ENCODE data around the gene TBC1D5. TPM values are rescaled to one million over a fixed set of nuclear protein-coding genes. Genes with fewer than 3 reads are reported as not detected.

Gene TBC1D5
- total and polyA plus RNA-seq, 2 donors (not counting 1 experiment from before 2014, with no cell fraction given), result 22.6 to 111 TPM

GRCh38 chr3:17359911-17360310 lies 382.5 kb downstream of the TBC1D5 start:
- no peak for TF ChIP-seq EZH2 (IDR thresholded peaks at IDR 0.05; ENCODE audit: borderline replicate concordance, insufficient read depth, low read depth, low read length, poor library complexity, severe bottlenecking)
- no peak for TF ChIP-seq CTCF (IDR thresholded peaks at IDR 0.05)
- WGBS (ENCODE audit: insufficient coverage), result no CpG with 5 or more reads among the region's 1 CpG
- CTCF ChIA-PET, result no interaction called here
- ATAC-seq (ENCODE audit: low read depth) (no peak), DNase-seq (no peak)
- intact Hi-C loops (cut with micrococcal nuclease), result loop anchor here (10.0 kb wide), 1 partner anchor 65 kb away; no protein-coding TSS in a partner anchor
- Histone ChIP-seq H4K20me1 (ENCODE audit: control insufficient read depth, insufficient read depth, low read length, poor library complexity, severe bottlenecking) (no peaks in the 10 kb centered on the region), H3K79me2 (ENCODE audit: control insufficient read depth, insufficient read depth, low read length) (no peaks in the 10 kb centered on the region), H3K9ac (ENCODE audit: low read length) (no peak overlapping the region), H3K36me3 (replicated peaks in 1 of 2; ENCODE audit: control extremely low read depth in 1 of 2, control insufficient read depth in 1 of 2, extremely low read depth in 1 of 2, insufficient read depth in 2 of 2, low read length in 1 of 2) (peaks cover 0 to 2% of the 10 kb centered on the region in 2 experiments), H3K4me1 (ENCODE audit: control insufficient read depth in 2 of 2, insufficient read depth in 2 of 2, low read length in 2 of 2) (no peaks in the 10 kb centered on the region), H3K27ac (ENCODE audit: low read length in 2 of 2) (no peak overlapping the region), H3K9me3 (ENCODE audit: control extremely low read depth in 1 of 3, control insufficient read depth in 2 of 3, insufficient read depth in 1 of 3, low read length in 2 of 3) (no peaks in the 10 kb centered on the region), H3K27me3 (replicated peaks in 1 of 4; ENCODE audit: control extremely low read depth in 1 of 4, control insufficient read depth in 3 of 4, insufficient read depth in 4 of 4, low read length in 3 of 4) (no peaks in the 10 kb centered on the region), H2AFZ (ENCODE audit: insufficient read depth, low read depth, low read length, poor library complexity, severe bottlenecking) (no peak overlapping the region), H3K4me3 (ENCODE audit: control extremely low read depth in 1 of 5, extremely low read depth in 1 of 5, insufficient read depth in 1 of 5, low read depth in 2 of 5, low read length in 4 of 5) (no peak overlapping the region), H3K4me2 (replicated peaks; ENCODE audit: low read depth, low read length, poor library complexity, severe bottlenecking) (no peak overlapping the region)
- Mint-ChIP-seq H3K4me3 (no peak overlapping the region), H3K27ac (no peak overlapping the region), H3K9me3 (ENCODE audit: insufficient read depth) (no peaks in the 10 kb centered on the region), H3K27me3 (no peaks in the 10 kb centered on the region), H3K4me1 (no peaks in the 10 kb centered on the region)
- POLR2A ChIA-PET, result no interaction called here

GRCh38 chr3:17357035-17357710 lies 385.3 kb downstream of the TBC1D5 start:
- POLR2A ChIA-PET, result no interaction called here
- TF ChIP-seq CTCF (IDR thresholded peaks at IDR 0.05) (no peak), EZH2 (IDR thresholded peaks at IDR 0.05; ENCODE audit: borderline replicate concordance, insufficient read depth, low read depth, low read length, poor library complexity, severe bottlenecking) (no peak)
- Mint-ChIP-seq H3K27ac (no peak overlapping the region), H3K9me3 (ENCODE audit: insufficient read depth) (no peaks in the 10 kb centered on the region), H3K4me1 (no peaks in the 10 kb centered on the region), H3K27me3 (no peaks in the 10 kb centered on the region), H3K4me3 (no peak overlapping the region)
- Histone ChIP-seq H3K4me3 (ENCODE audit: control extremely low read depth in 1 of 5, extremely low read depth in 1 of 5, insufficient read depth in 1 of 5, low read depth in 2 of 5, low read length in 4 of 5) (no peak overlapping the region), H4K20me1 (ENCODE audit: control insufficient read depth, insufficient read depth, low read length, poor library complexity, severe bottlenecking) (no peaks in the 10 kb centered on the region), H2AFZ (ENCODE audit: insufficient read depth, low read depth, low read length, poor library complexity, severe bottlenecking) (no peak overlapping the region), H3K4me1 (ENCODE audit: control insufficient read depth in 2 of 2, insufficient read depth in 2 of 2, low read length in 2 of 2) (no peaks in the 10 kb centered on the region), H3K79me2 (ENCODE audit: control insufficient read depth, insufficient read depth, low read length) (no peaks in the 10 kb centered on the region), H3K27me3 (replicated peaks in 1 of 4; ENCODE audit: control extremely low read depth in 1 of 4, control insufficient read depth in 3 of 4, insufficient read depth in 4 of 4, low read length in 3 of 4) (no peaks in the 10 kb centered on the region), H3K4me2 (replicated peaks; ENCODE audit: low read depth, low read length, poor library complexity, severe bottlenecking) (no peak overlapping the region), H3K36me3 (replicated peaks in 1 of 2; ENCODE audit: control extremely low read depth in 1 of 2, control insufficient read depth in 1 of 2, extremely low read depth in 1 of 2, insufficient read depth in 2 of 2, low read length in 1 of 2) (peaks cover 0 to 4% of the 10 kb centered on the region in 2 experiments), H3K27ac (ENCODE audit: low read length in 2 of 2) (no peak overlapping the region), H3K9me3 (ENCODE audit: control extremely low read depth in 1 of 3, control insufficient read depth in 2 of 3, insufficient read depth in 1 of 3, low read length in 2 of 3) (no peaks in the 10 kb centered on the region), H3K9ac (ENCODE audit: low read length) (no peak overlapping the region)
- WGBS (ENCODE audit: insufficient coverage), result 100% methylated on average over 1 of the region's 5 CpGs
- ATAC-seq (ENCODE audit: low read depth) (no peak), DNase-seq (no peak)
- intact Hi-C loops (cut with micrococcal nuclease), result loop anchor here (10.0 kb wide), 1 partner anchor 62 kb away; no protein-coding TSS in a partner anchor
- CTCF ChIA-PET, result no interaction called here

All from B cell (primary cell).